ENCODE measurements around the gene IGSF21.

DNA sequence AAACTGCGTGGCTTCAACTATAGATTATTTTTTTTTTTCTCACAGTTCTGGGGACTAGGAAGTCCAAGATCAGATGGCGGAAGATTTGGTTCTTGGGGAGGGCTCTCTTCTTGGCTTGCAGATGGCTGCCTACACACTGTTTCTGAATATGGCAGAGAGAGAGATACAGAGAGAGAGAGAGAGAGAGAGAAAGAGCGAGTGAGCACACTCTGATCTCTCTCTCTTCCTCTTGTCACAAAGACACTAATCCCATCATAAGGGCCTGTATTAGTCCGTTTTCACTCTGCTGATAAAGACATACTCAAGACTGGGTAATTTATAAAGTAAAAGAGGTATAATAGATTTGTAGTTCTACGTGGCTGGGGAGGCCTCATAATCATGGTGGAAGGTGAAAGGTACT lies 79.5 kb downstream of the IGSF21 start:
- no peak for TF ChIP-seq CTCF (IDR thresholded peaks at IDR 0.05)
- TF ChIP-seq EZH2 (IDR thresholded peaks at IDR 0.05; ENCODE audit: borderline replicate concordance, insufficient read depth, low read depth, low read length, poor library complexity, severe bottlenecking) = no peak
